ENCODE data around the gene NR2F1-AS1. TPM values are rescaled to one million over a fixed set of nuclear protein-coding genes. Genes with fewer than 3 reads are reported as not detected.

Gene NR2F1-AS1
- polyA plus RNA-seq, 1 donor (not counting 4 experiments of a cell fraction or from before 2014, with no cell fraction given) = 0.25 TPM

- no peaks in the 10 kb centered on the region for H3K27me3 ChIP-seq (ENCODE audit: control insufficient read depth, extremely low read depth, insufficient read depth, low read length)
- no peaks in the 10 kb centered on the region for H3K79me2 ChIP-seq (ENCODE audit: control insufficient read depth, insufficient read depth, low read length)
- H2AFZ ChIP-seq (ENCODE audit: control insufficient read depth, low read length) = no peak overlapping the region
- FAIRE-seq (no peak), DNase-seq (ENCODE audit: low read depth, low spot score) (no peak)
- no peaks in the 10 kb centered on the region for H3K36me3 ChIP-seq (ENCODE audit: control insufficient read depth in 2 of 2, extremely low read depth in 1 of 2, insufficient read depth in 2 of 2, low read length in 2 of 2)
- H3K9me1 ChIP-seq (ENCODE audit: control insufficient read depth, extremely low read depth, insufficient read depth, low read length) = no peaks in the 10 kb centered on the region
- H3K9me3 ChIP-seq (ENCODE audit: control insufficient read depth, low read depth, low read length) = no peaks in the 10 kb centered on the region
- no peaks in the 10 kb centered on the region for H3K4me1 ChIP-seq (ENCODE audit: control insufficient read depth, extremely low read depth, insufficient read depth, low read length)
- H3K9ac ChIP-seq (ENCODE audit: control insufficient read depth, extremely low read depth, insufficient read depth, low read length) = no peak overlapping the region
- H3K4me3 ChIP-seq (ENCODE audit: control insufficient read depth in 2 of 3, extremely low read depth in 1 of 3, insufficient read depth in 2 of 3, low read depth in 1 of 3, low read length in 3 of 3) = no peak overlapping the region
- H4K20me1 ChIP-seq (ENCODE audit: control insufficient read depth, extremely low read depth, insufficient read depth, low read length) = no peaks in the 10 kb centered on the region
- dilution Hi-C loops (cut with MboI; ENCODE audit: extremely low pct_ligation_motif_present, low sequenced_read_pairs) = no loop called here
- no peak overlapping the region for H3K4me2 ChIP-seq (ENCODE audit: control insufficient read depth, extremely low read depth, insufficient read depth, low read depth, low read length)
- no peak overlapping the region for H3K27ac ChIP-seq (ENCODE audit: control insufficient read depth, insufficient read depth, low read length)
- TF ChIP-seq CTCF (optimal IDR thresholded peaks at IDR 0.05 in 1 of 3, IDR thresholded peaks at IDR 0.05 in 1 of 3, conservative IDR thresholded peaks at IDR 0.05 in 1 of 3; ENCODE audit: extremely low read depth in 1 of 3, insufficient read depth in 2 of 3, low read length in 3 of 3) (no peak), EZH2 (IDR thresholded peaks at IDR 0.05; ENCODE audit: low read length) (no peak)
These were observed 104.7 kb downstream of the NR2F1-AS1 start for GRCh38 chr5:93476251-93476742.

- TF ChIP-seq EZH2 (IDR thresholded peaks at IDR 0.05; ENCODE audit: low read length) = no peak
- no peak for TF ChIP-seq CTCF (optimal IDR thresholded peaks at IDR 0.05 in 1 of 3, IDR thresholded peaks at IDR 0.05 in 1 of 3, conservative IDR thresholded peaks at IDR 0.05 in 1 of 3; ENCODE audit: extremely low read depth in 1 of 3, insufficient read depth in 2 of 3, low read length in 3 of 3)
These were observed 118.1 kb downstream of the NR2F1-AS1 start for GRCh38 chr5:93462916-93463315.

More at GRCh38 chr5:93462916-93463315, 118.1 kb downstream of the NR2F1-AS1 start:
- no peak overlapping the region for H2AFZ ChIP-seq (ENCODE audit: control insufficient read depth, low read length)
- no peaks in the 10 kb centered on the region for H3K9me1 ChIP-seq (ENCODE audit: control insufficient read depth, extremely low read depth, insufficient read depth, low read length)
- no peaks in the 10 kb centered on the region for H3K4me1 ChIP-seq (ENCODE audit: control insufficient read depth, extremely low read depth, insufficient read depth, low read length)
- H3K27ac ChIP-seq (ENCODE audit: control insufficient read depth, insufficient read depth, low read length) = no peak overlapping the region
- peaks cover 6% of the 10 kb centered on the region for H3K9me3 ChIP-seq (ENCODE audit: control insufficient read depth, low read depth, low read length)
- H3K79me2 ChIP-seq (ENCODE audit: control insufficient read depth, insufficient read depth, low read length) = no peaks in the 10 kb centered on the region
- no peak overlapping the region for H3K4me3 ChIP-seq (ENCODE audit: control insufficient read depth in 2 of 3, extremely low read depth in 1 of 3, insufficient read depth in 2 of 3, low read depth in 1 of 3, low read length in 3 of 3)
- FAIRE-seq = no peak
- dilution Hi-C loops (cut with MboI; ENCODE audit: extremely low pct_ligation_motif_present, low sequenced_read_pairs) = no loop called here
- DNase-seq (ENCODE audit: low read depth, low spot score) = no peak
- no peaks in the 10 kb centered on the region for H4K20me1 ChIP-seq (ENCODE audit: control insufficient read depth, extremely low read depth, insufficient read depth, low read length)
- H3K9ac ChIP-seq (ENCODE audit: control insufficient read depth, extremely low read depth, insufficient read depth, low read length) = no peak overlapping the region
- H3K27me3 ChIP-seq (ENCODE audit: control insufficient read depth, extremely low read depth, insufficient read depth, low read length) = no peaks in the 10 kb centered on the region
- H3K4me2 ChIP-seq (ENCODE audit: control insufficient read depth, extremely low read depth, insufficient read depth, low read depth, low read length) = no peak overlapping the region
- no peaks in the 10 kb centered on the region for H3K36me3 ChIP-seq (ENCODE audit: control insufficient read depth in 2 of 2, extremely low read depth in 1 of 2, insufficient read depth in 2 of 2, low read length in 2 of 2)

Measured in keratinocyte (primary cell).